CD4-positive, alpha-beta T cell treated with Interleukin-2 at 100 ng/mL for 4 hours (primary cell): ENCODE measurements around the gene NT5DC1.

Source experiments
- DNase-seq: peaks from one replicate; pipeline ENCODE4 v3.0.0-alpha.2; 2020; ENCODE audit warnings: low spot score

The NT5DC1 gene

GRCh38 chr6:116246089-116246488, 145.4 kb downstream of the NT5DC1 start:
- DNase-seq = no peak

- no peak for DNase-seq
Observed at GRCh38 chr6:116247285-116247684, 146.6 kb downstream of the NT5DC1 start.

- no peak for DNase-seq
Observed at GRCh38 chr6:116248577-116248976, 147.9 kb downstream of the NT5DC1 start.

- no peak for DNase-seq
Observed at GRCh38 chr6:116251568-116252384, 151.1 kb downstream of the NT5DC1 start.

- DNase-seq = no peak
Observed at GRCh38 chr6:116253188-116253504, 152.5 kb downstream of the NT5DC1 start.

- DNase-seq = peak; percentile 93
Observed at GRCh38 chr6:116253505-116254296, 153.0 kb downstream of the NT5DC1 start, which contains the start of gene TSPYL4. TSPYL4 (minus strand) TSS chr6:116254075; CDS start chr6:116254008, 67 bp downstream.

GRCh38 chr6:116254297-116255056, 153.8 kb downstream of the NT5DC1 start:
- no peak for DNase-seq

GRCh38 chr6:116255246-116255800, 154.7 kb downstream of the NT5DC1 start:
- DNase-seq = no peak

GRCh38 chr6:116256694-116257093, 156.0 kb downstream of the NT5DC1 start:
- DNase-seq = no peak

GRCh38 chr6:116258520-116258919, 157.9 kb downstream of the NT5DC1 start:
- no peak for DNase-seq

GRCh38 chr6:116263353-116263752, 162.7 kb downstream of the NT5DC1 start:
- no peak for DNase-seq

GRCh38 chr6:116265041-116265829, 164.6 kb downstream of the NT5DC1 start:
- DNase-seq = no peak

GRCh38 chr6:116266803-116267202, 166.2 kb downstream of the NT5DC1 start:
- no peak for DNase-seq

- DNase-seq = no peak
Observed at GRCh38 chr6:116267836-116268588, 167.4 kb downstream of the NT5DC1 start.

- peak; percentile 67 for DNase-seq
Observed at GRCh38 chr6:116268589-116269293, 168.1 kb downstream of the NT5DC1 start.

- no peak for DNase-seq
Observed at GRCh38 chr6:116271149-116271708, 170.6 kb downstream of the NT5DC1 start.

GRCh38 chr6:116277124-116277523, 176.5 kb downstream of the NT5DC1 start:
- DNase-seq = no peak

- DNase-seq = no peak
Observed at GRCh38 chr6:116278481-116278829, 177.8 kb downstream of the NT5DC1 start.

- peak; percentile 17 for DNase-seq
Observed at GRCh38 chr6:116278854-116279231, 178.2 kb downstream of the NT5DC1 start.
